ENCODE results near the gene AIMP1. TPM values are rescaled to one million over a fixed set of nuclear protein-coding genes. Genes with fewer than 3 reads are reported as not detected.

Gene AIMP1
- polyA plus RNA-seq, 3 donors: 15.2 to 65.6 (median 56.1) TPM

DNA sequence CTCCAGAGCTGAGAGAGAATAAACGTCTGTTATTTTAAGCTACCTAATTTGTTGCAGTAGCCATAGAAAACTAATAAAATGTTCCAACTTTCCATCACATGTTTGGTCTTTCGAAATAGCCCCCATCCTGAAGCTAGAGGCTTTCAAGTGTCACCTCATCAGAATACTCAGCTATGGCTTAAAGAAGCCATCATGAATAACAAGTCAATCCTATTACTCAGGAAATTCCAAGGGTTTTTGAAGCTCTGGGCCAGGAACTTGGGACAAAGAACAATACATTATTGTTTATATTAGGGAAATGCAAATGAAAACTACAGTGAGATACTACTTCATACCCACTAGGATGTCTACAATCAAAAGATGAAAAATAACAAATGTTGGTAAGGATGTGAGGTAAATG, 42.5 kb upstream of the AIMP1 start:
- 100% methylated on average over 1 of the region's 2 CpGs for WGBS (ENCODE audit: insufficient coverage)
- no peaks in the 10 kb centered on the region for H3K79me2 ChIP-seq (ENCODE audit: insufficient read depth, low read length)
- no peak overlapping the region for H3K4me2 ChIP-seq (replicated peaks; ENCODE audit: extremely low read depth, low read length, poor library complexity, severe bottlenecking)
- no peak overlapping the region for H3K27ac ChIP-seq (ENCODE audit: low read depth in 1 of 2, low read length in 2 of 2)
- H3K27me3 ChIP-seq (ENCODE audit: control insufficient read depth in 2 of 2, insufficient read depth in 2 of 2, low read length in 2 of 2): no peaks in the 10 kb centered on the region
- Mint-ChIP-seq H3K4me3 (no peak overlapping the region), H3K27ac (no peak overlapping the region), H3K9me3 (peaks cover 0 to 1% (median 0%) of the 10 kb centered on the region in 7 donors), H3K27me3 (ENCODE audit: low read depth in 3 of 3) (no peaks in the 10 kb centered on the region), H3K4me1 (no peaks in the 10 kb centered on the region), H3K36me3 (peaks cover 7 to 12% of the 10 kb centered on the region in 2 donors)
- intact Hi-C loops (cut with micrococcal nuclease): no loop called here
- no peaks in the 10 kb centered on the region for H3K9me3 ChIP-seq (replicated peaks in 1 of 2; ENCODE audit: control insufficient read depth in 1 of 2, insufficient read depth in 1 of 2, low read length in 2 of 2)
- no peaks in the 10 kb centered on the region for H4K20me1 ChIP-seq (ENCODE audit: insufficient read depth, low read length)
- H3K4me3 ChIP-seq (replicated peaks in 1 of 3; ENCODE audit: low read depth in 2 of 3, low read length in 3 of 3): no peak overlapping the region
- no peak for DNase-seq
- H3K36me3 ChIP-seq (replicated peaks in 1 of 2; ENCODE audit: control insufficient read depth in 1 of 2, insufficient read depth in 2 of 2, low read length in 2 of 2): peaks cover 0 to 9% of the 10 kb centered on the region in 2 donors
- H2AFZ ChIP-seq (ENCODE audit: insufficient read depth, low read depth, low read length, poor library complexity, severe bottlenecking): no peak overlapping the region
- TF ChIP-seq, protein P1, sequence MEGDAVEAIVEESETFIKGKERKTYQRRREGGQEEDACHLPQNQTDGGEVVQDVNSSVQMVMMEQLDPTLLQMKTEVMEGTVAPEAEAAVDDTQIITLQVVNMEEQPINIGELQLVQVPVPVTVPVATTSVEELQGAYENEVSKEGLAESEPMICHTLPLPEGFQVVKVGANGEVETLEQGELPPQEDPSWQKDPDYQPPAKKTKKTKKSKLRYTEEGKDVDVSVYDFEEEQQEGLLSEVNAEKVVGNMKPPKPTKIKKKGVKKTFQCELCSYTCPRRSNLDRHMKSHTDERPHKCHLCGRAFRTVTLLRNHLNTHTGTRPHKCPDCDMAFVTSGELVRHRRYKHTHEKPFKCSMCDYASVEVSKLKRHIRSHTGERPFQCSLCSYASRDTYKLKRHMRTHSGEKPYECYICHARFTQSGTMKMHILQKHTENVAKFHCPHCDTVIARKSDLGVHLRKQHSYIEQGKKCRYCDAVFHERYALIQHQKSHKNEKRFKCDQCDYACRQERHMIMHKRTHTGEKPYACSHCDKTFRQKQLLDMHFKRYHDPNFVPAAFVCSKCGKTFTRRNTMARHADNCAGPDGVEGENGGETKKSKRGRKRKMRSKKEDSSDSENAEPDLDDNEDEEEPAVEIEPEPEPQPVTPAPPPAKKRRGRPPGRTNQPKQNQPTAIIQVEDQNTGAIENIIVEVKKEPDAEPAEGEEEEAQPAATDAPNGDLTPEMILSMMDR (IDR thresholded peaks at IDR 0.05): no peak
- H3K9ac ChIP-seq (ENCODE audit: insufficient read depth, low read length, poor library complexity, severe bottlenecking): no peak overlapping the region
- H3K4me1 ChIP-seq (ENCODE audit: control insufficient read depth in 1 of 2, insufficient read depth in 2 of 2, low read length in 2 of 2): no peaks in the 10 kb centered on the region

DNA sequence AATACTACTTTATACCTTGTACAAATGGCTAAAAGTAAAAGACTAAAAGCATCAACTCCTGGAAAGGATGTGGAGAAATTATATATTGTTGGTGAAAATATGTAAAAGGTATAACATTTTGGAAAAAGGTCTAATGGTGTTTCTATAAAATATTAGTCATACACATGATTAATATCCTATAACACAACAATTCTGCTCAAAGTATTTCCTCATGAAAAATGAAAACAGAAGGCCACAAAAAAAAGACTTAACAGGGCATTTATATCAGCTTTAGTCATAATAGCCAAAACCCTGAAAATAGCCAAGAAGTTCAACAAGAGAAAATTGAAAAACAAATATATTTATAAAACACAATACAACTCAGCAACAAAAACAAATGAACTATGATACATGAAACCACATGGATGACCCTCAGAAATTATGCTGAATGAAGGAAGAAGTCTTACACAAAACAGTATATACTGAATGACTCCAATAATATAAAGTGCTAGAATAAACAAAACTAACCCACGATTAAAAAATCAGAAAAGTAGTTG, 39.1 kb upstream of the AIMP1 start:
- no peak overlapping the region for H3K4me2 ChIP-seq (replicated peaks; ENCODE audit: extremely low read depth, low read length, poor library complexity, severe bottlenecking)

More for the DNA sequence above, 39.1 kb upstream of the AIMP1 start:
- no peak overlapping the region for H3K4me3 ChIP-seq (replicated peaks in 1 of 3; ENCODE audit: low read depth in 2 of 3, low read length in 3 of 3)
- no CpG with 5 or more reads among the region's 1 CpG for WGBS (ENCODE audit: insufficient coverage)
- no peaks in the 10 kb centered on the region for H3K4me1 ChIP-seq (ENCODE audit: control insufficient read depth in 1 of 2, insufficient read depth in 2 of 2, low read length in 2 of 2)
- H3K4me1 Mint-ChIP-seq: no peaks in the 10 kb centered on the region
- no peaks in the 10 kb centered on the region for H3K27me3 ChIP-seq (ENCODE audit: control insufficient read depth in 2 of 2, insufficient read depth in 2 of 2, low read length in 2 of 2)
- intact Hi-C loops (cut with micrococcal nuclease): no loop called here
- no peak overlapping the region for H2AFZ ChIP-seq (ENCODE audit: insufficient read depth, low read depth, low read length, poor library complexity, severe bottlenecking)
- peaks cover 14 to 15% of the 10 kb centered on the region in 2 donors for H3K36me3 Mint-ChIP-seq
- no peak overlapping the region for H3K27ac Mint-ChIP-seq
- peaks cover 0 to 3% (median 0%) of the 10 kb centered on the region in 7 donors for H3K9me3 Mint-ChIP-seq
- H3K9me3 ChIP-seq (replicated peaks in 1 of 2; ENCODE audit: control insufficient read depth in 1 of 2, insufficient read depth in 1 of 2, low read length in 2 of 2): no peaks in the 10 kb centered on the region
- no peaks in the 10 kb centered on the region for H4K20me1 ChIP-seq (ENCODE audit: insufficient read depth, low read length)
- peaks cover 0 to 9% of the 10 kb centered on the region in 2 donors for H3K36me3 ChIP-seq (replicated peaks in 1 of 2; ENCODE audit: control insufficient read depth in 1 of 2, insufficient read depth in 2 of 2, low read length in 2 of 2)
- H3K27ac ChIP-seq (ENCODE audit: low read depth in 1 of 2, low read length in 2 of 2): no peak overlapping the region
- H3K9ac ChIP-seq (ENCODE audit: insufficient read depth, low read length, poor library complexity, severe bottlenecking): no peak overlapping the region
- no peaks in the 10 kb centered on the region for H3K27me3 Mint-ChIP-seq (ENCODE audit: low read depth in 3 of 3)
- H3K4me3 Mint-ChIP-seq: no peak overlapping the region
- H3K79me2 ChIP-seq (ENCODE audit: insufficient read depth, low read length): no peaks in the 10 kb centered on the region
- TF ChIP-seq, protein P1 (IDR thresholded peaks at IDR 0.05): no peak
- DNase-seq: no peak

Data from CD14-positive monocyte (primary cell).